Smooth muscle cell (in vitro differentiated cells): ENCODE results near the gene ZNF609. TPM values are rescaled to one million over a fixed set of nuclear protein-coding genes. Genes with fewer than 3 reads are reported as not detected.
"Not testable (repeated sequence)": the region's sequence is repeated elsewhere in the genome, so short reads cannot be mapped to it uniquely, and the experiment has no call there.

Experiments
- DNase-seq: peaks from one replicate; lab custom pipeline; 2025; ENCODE audit not compliant: unreplicated experiment; lab: John Stamatoyannopoulos, UW
- H2AFZ ChIP-seq: fragments of 200-600 bp; sonication (generic); 2 replicates; pipeline ENCODE4 v1.6.0; 2016; ENCODE audit warnings: antibody characterized with exemption, low read depth, mild to moderate bottlenecking
- H3F3A ChIP-seq: fragments of 200-600 bp; sonication (generic); 2 replicates; pipeline ENCODE4 v1.6.0; 2017; ENCODE audit warnings: antibody characterized with exemption, low read depth
- H3K27ac ChIP-seq: fragments of 200-600 bp; sonication (generic); 2 replicates; pipeline ENCODE4 v1.5.1; 2016; ENCODE audit warnings: low read depth, mild to moderate bottlenecking
- H3K27me3 ChIP-seq: fragments of 200-600 bp; sonication (generic); 2 replicates; pipeline ENCODE4 v1.6.1; 2016; ENCODE audit warnings: low read depth, mild to moderate bottlenecking
- H3K36me3 ChIP-seq: fragments of 200-600 bp; sonication (generic); 2 replicates; pipeline ENCODE4 v1.5.1; 2016; ENCODE audit warnings: low read depth
- H3K4me1 ChIP-seq: fragments of 200-600 bp; sonication (generic); 2 replicates; pipeline ENCODE4 v1.5.1; 2016; ENCODE audit warnings: low read depth
- H3K4me2 ChIP-seq: fragments of 200-600 bp; sonication (generic); 2 replicates; pipeline ENCODE4 v1.6.0; 2016; ENCODE audit warnings: mild to moderate bottlenecking
- H3K4me3 ChIP-seq: fragments of 200-600 bp; sonication (generic); 2 replicates; pipeline ENCODE4 v1.5.1; 2016; ENCODE audit warnings: mild to moderate bottlenecking
- H3K79me2 ChIP-seq: fragments of 200-600 bp; sonication (generic); 2 replicates; pipeline ENCODE4 v1.6.0; 2016; ENCODE audit warnings: low read depth, mild to moderate bottlenecking
- H3K9ac ChIP-seq: fragments of 200-600 bp; sonication (generic); 2 replicates; pipeline ENCODE4 v1.6.0; 2016; ENCODE audit warnings: low read depth
- H3K9me3 ChIP-seq: fragments of 200-600 bp; sonication (generic); replicated peaks from 2 replicates; pipeline ENCODE4 v1.5.1; 2016; ENCODE audit warnings: low read depth
- H4K20me1 ChIP-seq: fragments of 200-600 bp; sonication (generic); 2 replicates; pipeline ENCODE4 v1.6.0; 2016; ENCODE audit warnings: low read depth
- WGBS: methylation state at CpG from one replicate; pipeline ENCODE4 v1.1.7; 2016; ENCODE audit warnings: low lambda C conversion rate; 5-methylcytosine and 5-hydroxymethylcytosine counted together
- polyA plus RNA-seq: library from polyadenylated mRNA; unstranded; fragments of >200 nt; fragmentation: Nextera tagmentation; extraction: Ambion mirVana; gene quantifications from 2 replicates; pipeline ENCODE4 v1.2.1, GENCODE V29; 2016
- total RNA-seq: library from RNA; depleted of rRNA; stranded (reverse); fragments of >200 nt; gene quantifications from 2 replicates; pipeline ENCODE4 v1.2.3, GENCODE V29; 2014
- TF ChIP-seq, protein P1 (sequence below): fragments of 200-600 bp; sonication (generic); IDR thresholded peaks from 2 replicates; pipeline ENCODE4 v1.5.1; 2017; ENCODE audit warnings: borderline replicate concordance, mild to moderate bottlenecking, antibody characterized with exemption; ENCODE audit not compliant: insufficient read depth, poor library complexity, severe bottlenecking

The ZNF609 gene
- total and polyA plus RNA-seq, 2 experiments from 2014 or later: 9.9 to 15.6 TPM

DNA sequence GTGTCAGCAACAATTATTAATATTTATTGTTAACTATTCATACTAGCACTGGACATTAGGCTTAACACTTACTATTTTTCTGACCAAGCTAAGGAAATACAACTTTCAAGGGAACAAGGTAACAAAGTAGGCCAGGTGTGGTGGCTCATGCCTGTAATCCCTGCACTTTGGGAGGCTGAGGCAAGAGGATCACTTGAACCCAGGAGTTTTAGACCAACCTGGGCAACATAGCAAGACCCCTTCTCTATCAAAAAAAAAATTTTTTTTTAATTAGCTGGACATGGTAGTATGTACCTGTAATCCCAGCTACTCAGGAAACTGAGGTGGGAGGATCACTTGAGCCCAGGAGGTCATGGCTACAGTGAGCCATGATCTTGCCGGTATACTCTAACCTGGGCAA is 183.3 kb downstream of the ZNF609 start:
- no peak overlapping the region for H3K4me2 ChIP-seq
- peaks cover 65% of the 10 kb centered on the region for H3K79me2 ChIP-seq
- no peaks in the 10 kb centered on the region for H3K4me1 ChIP-seq
- H3K36me3 ChIP-seq: no peaks in the 10 kb centered on the region
- no peaks in the 10 kb centered on the region for H3K9me3 ChIP-seq
- DNase-seq: no peak
- H3K4me3 ChIP-seq: no peak overlapping the region
- H2AFZ ChIP-seq: no peak overlapping the region
- TF ChIP-seq, protein P1, sequence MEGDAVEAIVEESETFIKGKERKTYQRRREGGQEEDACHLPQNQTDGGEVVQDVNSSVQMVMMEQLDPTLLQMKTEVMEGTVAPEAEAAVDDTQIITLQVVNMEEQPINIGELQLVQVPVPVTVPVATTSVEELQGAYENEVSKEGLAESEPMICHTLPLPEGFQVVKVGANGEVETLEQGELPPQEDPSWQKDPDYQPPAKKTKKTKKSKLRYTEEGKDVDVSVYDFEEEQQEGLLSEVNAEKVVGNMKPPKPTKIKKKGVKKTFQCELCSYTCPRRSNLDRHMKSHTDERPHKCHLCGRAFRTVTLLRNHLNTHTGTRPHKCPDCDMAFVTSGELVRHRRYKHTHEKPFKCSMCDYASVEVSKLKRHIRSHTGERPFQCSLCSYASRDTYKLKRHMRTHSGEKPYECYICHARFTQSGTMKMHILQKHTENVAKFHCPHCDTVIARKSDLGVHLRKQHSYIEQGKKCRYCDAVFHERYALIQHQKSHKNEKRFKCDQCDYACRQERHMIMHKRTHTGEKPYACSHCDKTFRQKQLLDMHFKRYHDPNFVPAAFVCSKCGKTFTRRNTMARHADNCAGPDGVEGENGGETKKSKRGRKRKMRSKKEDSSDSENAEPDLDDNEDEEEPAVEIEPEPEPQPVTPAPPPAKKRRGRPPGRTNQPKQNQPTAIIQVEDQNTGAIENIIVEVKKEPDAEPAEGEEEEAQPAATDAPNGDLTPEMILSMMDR: no peak
- H3F3A ChIP-seq: no peaks in the 10 kb centered on the region
- H3K27me3 ChIP-seq: no peaks in the 10 kb centered on the region
- WGBS: 100% methylated on average over 1 of the region's 1 CpG
- H3K9ac ChIP-seq: no peak overlapping the region
- H3K27ac ChIP-seq: no peak overlapping the region
- H4K20me1 ChIP-seq: peaks cover 85% of the 10 kb centered on the region

DNA sequence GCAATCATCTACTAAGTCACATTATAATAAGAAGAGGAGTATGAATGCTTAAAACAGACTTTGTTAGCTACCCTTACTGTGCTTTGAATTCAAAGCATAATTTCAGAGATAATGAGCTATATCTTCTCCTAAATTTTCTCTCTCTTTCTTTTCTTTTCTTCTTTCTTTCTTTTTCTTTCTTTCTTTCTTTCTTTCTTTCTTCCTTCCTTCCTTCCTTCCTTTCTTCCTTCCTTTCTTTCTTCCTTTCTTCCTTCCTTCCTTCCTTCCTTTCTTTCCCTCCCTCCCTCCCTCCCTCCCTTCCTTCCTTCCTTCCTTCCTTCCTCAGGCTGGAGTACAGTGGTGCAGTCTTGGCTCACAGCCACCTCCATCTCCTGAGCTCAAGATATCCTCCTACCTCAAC is 184.4 kb downstream of the ZNF609 start:
- not testable (repeated sequence) for H2AFZ ChIP-seq, H3K4me2 ChIP-seq, DNase-seq, H3K36me3 ChIP-seq, H3K4me3 ChIP-seq, H3K4me1 ChIP-seq, H3F3A ChIP-seq, H3K9me3 ChIP-seq, H3K27ac ChIP-seq, H3K27me3 ChIP-seq, H3K9ac ChIP-seq
- peaks cover 54% of the 10 kb centered on the region for H3K79me2 ChIP-seq
- peaks cover 86% of the 10 kb centered on the region for H4K20me1 ChIP-seq

DNA sequence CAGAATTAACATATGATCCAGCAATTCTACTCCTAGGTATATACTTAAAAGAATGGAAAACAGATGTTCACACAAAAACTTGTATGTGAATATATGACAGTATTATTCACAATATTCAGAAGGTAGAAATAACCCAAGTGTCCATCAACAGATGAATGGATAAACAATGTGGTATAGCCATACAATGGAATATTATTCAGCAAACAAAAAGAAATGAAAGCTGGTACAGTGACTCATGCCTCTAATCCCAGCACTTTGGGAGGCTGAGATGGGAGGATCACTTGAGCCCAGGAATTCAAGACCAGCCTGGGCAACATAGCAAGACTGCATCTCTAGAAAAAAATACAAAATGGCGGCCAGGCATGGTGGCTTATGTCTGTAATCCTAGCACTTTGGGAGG is 185.6 kb downstream of the ZNF609 start:
- H3K79me2 ChIP-seq: peaks cover 50% of the 10 kb centered on the region
- no peaks in the 10 kb centered on the region for H3K27me3 ChIP-seq

DNA sequence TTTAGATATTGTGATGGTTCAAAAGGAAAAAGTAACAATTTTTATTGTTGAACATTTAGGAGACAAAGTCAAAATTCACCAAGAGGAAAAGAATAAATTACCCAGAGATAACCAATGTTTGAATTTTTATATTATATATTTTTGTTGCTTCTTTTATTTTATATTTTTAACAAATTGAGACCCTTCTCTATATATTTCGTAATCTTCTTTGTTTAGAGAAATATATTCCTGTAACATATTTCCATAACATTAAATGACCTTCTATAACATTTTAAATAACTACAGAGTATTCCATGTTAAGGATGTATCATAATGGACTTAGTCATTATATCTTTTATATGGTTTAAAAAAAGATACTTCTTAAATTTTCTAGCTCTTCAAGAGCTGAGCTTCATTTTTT is 187.0 kb downstream of the ZNF609 start:
- WGBS: 97% methylated on average over 1 of the region's 1 CpG
- DNase-seq: no peak
- no peak overlapping the region for H3K4me3 ChIP-seq
- H3K4me1 ChIP-seq: peaks cover 5% of the 10 kb centered on the region
- no peaks in the 10 kb centered on the region for H3K36me3 ChIP-seq
- H3K4me2 ChIP-seq: no peak overlapping the region
- H3K27ac ChIP-seq: no peak overlapping the region
- peaks cover 43% of the 10 kb centered on the region for H3K79me2 ChIP-seq
- TF ChIP-seq, protein P1: no peak
- no peak overlapping the region for H2AFZ ChIP-seq
- no peaks in the 10 kb centered on the region for H3K9me3 ChIP-seq
- no peak overlapping the region for H3K9ac ChIP-seq
- no peaks in the 10 kb centered on the region for H3K27me3 ChIP-seq
- H4K20me1 ChIP-seq: peaks cover 85% of the 10 kb centered on the region
- no peaks in the 10 kb centered on the region for H3F3A ChIP-seq

More for the DNA sequence above, 185.6 kb downstream of the ZNF609 start:
- H3K4me1 ChIP-seq: no peaks in the 10 kb centered on the region
- no peaks in the 10 kb centered on the region for H3F3A ChIP-seq
- no peak overlapping the region for H3K4me2 ChIP-seq
- no peaks in the 10 kb centered on the region for H3K36me3 ChIP-seq
- TF ChIP-seq, protein P1: no peak
- no peak for DNase-seq
- H3K9ac ChIP-seq: no peak overlapping the region
- WGBS: 88% methylated on average over 1 of the region's 1 CpG
- H3K9me3 ChIP-seq: no peaks in the 10 kb centered on the region
- H3K4me3 ChIP-seq: no peak overlapping the region
- H4K20me1 ChIP-seq: peaks cover 85% of the 10 kb centered on the region
- H3K27ac ChIP-seq: no peak overlapping the region
- no peak overlapping the region for H2AFZ ChIP-seq
